ENCODE data around the gene MTG2. TPM values are rescaled to one million over a fixed set of nuclear protein-coding genes. Genes with fewer than 3 reads are reported as not detected.

MTG2 gene
- total and polyA plus RNA-seq, 4 donors = 13.0 to 28.0 (median 24.4) TPM

GRCh38 chr20:62230276-62230675 lies 47.4 kb downstream of the MTG2 start (continued):
- TF ChIP-seq REST (IDR thresholded peaks at IDR 0.05) (no peak), ATF3 (IDR thresholded peaks at IDR 0.05) (no peak), EGR1 (IDR thresholded peaks at IDR 0.05; ENCODE audit: low read depth in 2 of 2) (no peak), MAX (IDR thresholded peaks at IDR 0.05) (no peak), NR2F2 (IDR thresholded peaks at IDR 0.05) (no peak), GABPA (IDR thresholded peaks at IDR 0.05 in 1 of 2, conservative IDR thresholded peaks at IDR 0.05 in 1 of 2) (no peak)

GRCh38 chr20:62230696-62231095 lies 47.9 kb downstream of the MTG2 start:
- Histone ChIP-seq H3K27ac (ENCODE audit: low read depth in 1 of 2, low read length in 2 of 2) (no peak overlapping the region), H3K9ac (ENCODE audit: low read depth in 1 of 2, low read length in 2 of 2) (no peak overlapping the region), H3K27me3 (ENCODE audit: control insufficient read depth in 4 of 4, insufficient read depth in 4 of 4, low read length in 3 of 4) (no peaks in the 10 kb centered on the region), H3K4me3 (ENCODE audit: low read depth in 1 of 3, low read length in 3 of 3) (no peak overlapping the region), H3K4me1 (ENCODE audit: control insufficient read depth in 4 of 4, insufficient read depth in 4 of 4, low read length in 3 of 4) (no peaks in the 10 kb centered on the region), H3K9me3 (ENCODE audit: control insufficient read depth in 4 of 4, low read length in 3 of 4) (no peaks in the 10 kb centered on the region), H3K36me3 (ENCODE audit: control insufficient read depth in 4 of 4, insufficient read depth in 3 of 4, low read depth in 1 of 4, low read length in 3 of 4) (no peaks in the 10 kb centered on the region)
- 92% methylated on average over 10 of the region's 10 CpGs for WGBS
- DNase-seq (ENCODE audit: low spot score) = no peak
- TF ChIP-seq YY1 (IDR thresholded peaks at IDR 0.05) (no peak), TAF1 (conservative IDR thresholded peaks at IDR 0.05) (no peak), ATF3 (IDR thresholded peaks at IDR 0.05) (no peak), CTCF (IDR thresholded peaks at IDR 0.05; ENCODE audit: low read depth, low read length, missing input control) (no peak), EGR1 (IDR thresholded peaks at IDR 0.05; ENCODE audit: low read depth in 2 of 2) (no peak), SP1 (IDR thresholded peaks at IDR 0.05) (no peak), NR2F2 (IDR thresholded peaks at IDR 0.05) (no peak), HNF4A (conservative IDR thresholded peaks at IDR 0.05) (no peak), MAX (IDR thresholded peaks at IDR 0.05) (no peak), FOXA2 (IDR thresholded peaks at IDR 0.05) (no peak), RAD21 (IDR thresholded peaks at IDR 0.05) (no peak), RXRA (IDR thresholded peaks at IDR 0.05) (no peak), REST (IDR thresholded peaks at IDR 0.05) (no peak), HNF4G (IDR thresholded peaks at IDR 0.05) (no peak), GABPA (IDR thresholded peaks at IDR 0.05 in 1 of 2, conservative IDR thresholded peaks at IDR 0.05 in 1 of 2) (no peak), ZBTB33 (IDR thresholded peaks at IDR 0.05) (no peak), JUND (IDR thresholded peaks at IDR 0.05) (no peak)

Data from liver (tissue), 9 donors.